K562 (cell line): Measurements from ENCODE around the gene NDST1. TPM values are rescaled to one million over a fixed set of nuclear protein-coding genes. Genes with fewer than 3 reads are reported as not detected.
A peak's percentile ranks its signal among the peaks of the same experiment; 100 is the strongest.

Source experiments
- ATAC-seq: fragments of 200-7000 bp; cut with Tn5 transposase; 3 replicates; pipeline ENCODE4 v1.9.1; 2020; ENCODE audit warnings: moderate library complexity
- BruUV-seq: library from RNA; stranded (reverse); fragments of 400-500 nt; replicated peaks from 2 replicates; lab custom pipeline; 2021; lab: Mats Ljungman, UMichigan
- CTCF ChIA-PET: fragments of 300-600 bp; formaldehyde crosslinking; extraction: SDS; loops from one replicate; lab custom pipeline; 2021; ENCODE audit warnings: low intra/inter-chr PET ratio; lab: Yijun Ruan, JAX
- POLR2A ChIA-PET: fragments of 300-600, 350-650 bp; sonication (Branson Sonifier 250); formaldehyde crosslinking; extraction: SDS; loops from one replicate; lab custom pipeline; 2021; ENCODE audit warnings: antibody characterized with exemption, inconsistent platforms; lab: Yijun Ruan, JAX
- DNase-seq, 4 experiments: peaks; one replicate each; pipeline versions ENCODE4 v3.0.0 to v3.0.0-alpha.2; 2011 to 2018; ENCODE audit warnings: low spot score in 3 of 4, mixed read lengths in 3 of 4; ENCODE audit errors: extremely low read depth in 1 of 4
- FAIRE-seq: peaks from 2 replicates; lab custom pipeline; 2011; peaks lifted over from hg19 to GRCh38; lab: Jason Lieb, UNC
- H2AFZ ChIP-seq: 2 replicates; pipeline ENCODE4 v1.6.0; 2011; ENCODE audit warnings: low read depth, low read length, control low read depth, inconsistent platforms
- H3K27ac ChIP-seq: fragments of 200-600 bp; 3 replicates; pipeline ENCODE4 v1.8.0; 2011; ENCODE audit warnings: low read depth, mild to moderate bottlenecking, control low read depth, inconsistent platforms, low read length, moderate library complexity, mixed read lengths; ENCODE audit errors: extremely low read depth
- H3K27me3 ChIP-seq, 2 experiments: fragments of 300-600 bp in 1 of 2; 2 replicates in 1 of 2; 3 replicates in 1 of 2; pipeline versions ENCODE4 v1.6.0 to v1.8.0; 2011; ENCODE audit warnings: inconsistent platforms in 2 of 2, low read length in 2 of 2, mild to moderate bottlenecking in 1 of 2, mixed read lengths in 1 of 2, moderate library complexity in 1 of 2; ENCODE audit not compliant: control insufficient read depth in 2 of 2, insufficient read depth in 2 of 2
- H3K36me3 ChIP-seq: fragments of 300-600 bp; 3 replicates; pipeline ENCODE4 v1.8.0; 2011; ENCODE audit warnings: mild to moderate bottlenecking, low read length, inconsistent platforms; ENCODE audit not compliant: control insufficient read depth, insufficient read depth
- H3K4me1 ChIP-seq, 2 experiments: fragments of 200-600 bp in 1 of 2; replicated peaks in 1 of 2; 2 replicates in 1 of 2; 3 replicates in 1 of 2; pipeline versions ENCODE4 v1.5.1 to v1.8.0; 2011; ENCODE audit warnings: inconsistent platforms in 2 of 2, low read length in 2 of 2, mild to moderate bottlenecking in 1 of 2, mixed read lengths in 1 of 2, moderate library complexity in 1 of 2; ENCODE audit not compliant: control insufficient read depth in 2 of 2, insufficient read depth in 2 of 2
- H3K4me2 ChIP-seq: 2 replicates; pipeline ENCODE4 v1.6.1; 2011; ENCODE audit warnings: low read length, control low read depth, inconsistent platforms, mixed read lengths; ENCODE audit not compliant: insufficient read depth
- H3K4me3 ChIP-seq: fragments of 200-600 bp; sonication (generic), shearing (Covaris generic); 2 replicates; pipeline ENCODE4 v1.5.1; 2016; ENCODE audit warnings: control low read depth, inconsistent platforms
- H3K79me2 ChIP-seq: fragments of 200-600 bp; 3 replicates; pipeline ENCODE4 v1.8.0; 2011; ENCODE audit warnings: low read length, inconsistent platforms; ENCODE audit not compliant: control insufficient read depth, insufficient read depth
- H3K9ac ChIP-seq, 2 experiments: 2 replicates each; pipeline versions ENCODE4 v1.6.0 to v1.6.1; 2011; ENCODE audit warnings: low read depth in 2 of 2, low read length in 2 of 2, control low read depth in 1 of 2, inconsistent platforms in 1 of 2, mild to moderate bottlenecking in 1 of 2, mixed read lengths in 1 of 2; ENCODE audit not compliant: insufficient read depth in 1 of 2
- H3K9me1 ChIP-seq: one replicate; pipeline ENCODE4 v1.6.0; 2011; ENCODE audit warnings: inconsistent platforms, mild to moderate bottlenecking, low read length, moderate library complexity; ENCODE audit not compliant: control insufficient read depth, insufficient read depth
- H3K9me3 ChIP-seq: replicated peaks from 2 replicates; pipeline ENCODE4 v1.5.1; 2011; ENCODE audit warnings: low read depth, low read length, inconsistent platforms; ENCODE audit not compliant: control insufficient read depth, insufficient read depth
- H4K20me1 ChIP-seq: replicated peaks from 2 replicates; pipeline ENCODE4 v1.6.1; 2011; ENCODE audit warnings: low read length, inconsistent platforms, mixed read lengths; ENCODE audit not compliant: control insufficient read depth, insufficient read depth
- CBFA2T2 ChIP-seq: fragments of 450-650 bp; conservative IDR thresholded peaks from 2 replicates; pipeline ENCODE4 v1.6.1; 2017; ENCODE audit warnings: mild to moderate bottlenecking
- CREBBP ChIP-seq: IDR thresholded peaks from one replicate; pipeline ENCODE4 v1.6.1; 2012; ENCODE audit warnings: low read depth, mild to moderate bottlenecking, control low read depth, inconsistent platforms, low read length
- HMG20A ChIP-seq: fragments of 450-650 bp; formaldehyde crosslinking; conservative IDR thresholded peaks from 2 replicates; pipeline ENCODE4 v1.4.0; 2020; ENCODE audit warnings: mild to moderate bottlenecking, mixed read lengths
- RAD51 ChIP-seq: fragments of 450-650 bp; IDR thresholded peaks from 2 replicates; pipeline ENCODE4 v1.7.1; 2016; ENCODE audit warnings: low read depth, mild to moderate bottlenecking, borderline replicate concordance
- SREBF1 ChIP-seq: fragments of 150-350 bp; IDR thresholded peaks from 2 replicates; pipeline ENCODE4 v1.6.1; 2014; ENCODE audit warnings: antibody characterized with exemption, low read depth, low read length, borderline replicate concordance
- TFE3 ChIP-seq: fragments of 450-650 bp; formaldehyde crosslinking; IDR thresholded peaks from 2 replicates; pipeline ENCODE4 v1.4.0; 2020; ENCODE audit warnings: mild to moderate bottlenecking, mixed read lengths
- TOE1 ChIP-seq, 2 experiments: fragments of 450-650 bp in 1 of 2; sonication (generic) in 1 of 2; formaldehyde crosslinking in 1 of 2; IDR thresholded peaks; 2 replicates each; pipeline versions ENCODE4 v1.7.1 to v1.8.0; 2016 to 2022; ENCODE audit warnings: borderline replicate concordance in 2 of 2, mild to moderate bottlenecking in 2 of 2, antibody characterized with exemption in 1 of 2, inconsistent platforms in 1 of 2, low read depth in 1 of 2, missing genetic modification reagents in 1 of 2, moderate library complexity in 1 of 2
- ZNF3 ChIP-seq: fragments of 250-450 bp; sonication (Bioruptor Pico); IDR thresholded peaks from 2 replicates; pipeline ENCODE4 v1.5.0; 2021; ENCODE audit warnings: mild to moderate bottlenecking, moderate library complexity
- ZNF398 ChIP-seq: fragments of 250-450 bp; sonication (Bioruptor Pico); IDR thresholded peaks from 2 replicates; pipeline ENCODE4 v1.8.0; 2021; ENCODE audit warnings: moderate library complexity, mild to moderate bottlenecking, inconsistent platforms
- WGBS: fragments of 100-300 bp; shearing (Covaris generic); methylation state at CpG from one replicate; pipeline ENCODE4 v1.1.6; 2016; ENCODE audit warnings: low coverage, mixed read lengths; ENCODE audit not compliant: insufficient coverage; ENCODE audit errors: missing lambda C conversion rate; 5-methylcytosine and 5-hydroxymethylcytosine counted together
- in situ Hi-C: fragments of 300-500 bp; cut with MboI; formaldehyde crosslinking; loops from 4 replicates; pipeline ENCODE4 v1.15.0; 2018; ENCODE audit warnings: inconsistent platforms, mixed read lengths
- intact Hi-C: fragments of 100-400 bp; cut with micrococcal nuclease; formaldehyde crosslinking; loops from 2 replicates; pipeline ENCODE4 v1.14.2; 2022
- polyA plus RNA-seq, 8 experiments: library from polyadenylated mRNA; depleted of rRNA in 4 of 8; stranded (reverse) in 5 of 8; unstranded in 3 of 8; fragments of >200 nt; fragmentation: Nextera tagmentation in 2 of 8; fragmentation: Illumina TruSeq in 1 of 8; extraction: Ambion mirVana in 2 of 8; extraction: Trizol in 1 of 8; gene quantifications; 2 replicates each; pipeline versions ENCODE4 v1.2.1 to v1.2.3, GENCODE V29; 2011 to 2014; ENCODE audit warnings: inconsistent platforms in 1 of 8, missing spikeins in 1 of 8
- total RNA-seq, 7 experiments: library from RNA; depleted of rRNA in 6 of 7; stranded (reverse); fragments of >200 nt in 6 of 7; fragmentation: Illumina TruSeq in 2 of 7; extraction: Trizol in 2 of 7; gene quantifications; 2 replicates each; pipeline versions ENCODE4 v1.2.1 to v1.2.3, GENCODE V29; 2011 to 2021; ENCODE audit warnings: low replicate concordance in 1 of 7
- TF ChIP-seq, protein P1 (sequence below): sonication (generic); formaldehyde crosslinking; IDR thresholded peaks from 2 replicates; pipeline ENCODE4 v1.9.0; 2022; ENCODE audit warnings: mild to moderate bottlenecking, missing genetic modification reagents
- TF ChIP-seq, protein P2 (sequence below): sonication (generic); formaldehyde crosslinking; IDR thresholded peaks from 2 replicates; pipeline ENCODE4 v1.5.0; 2020; ENCODE audit warnings: missing genetic modification reagents

The NDST1 gene
- total and polyA plus RNA-seq, 9 of the 15 experiments (the other 6 are each of a cell fraction or from before 2014, with no cell fraction given), result 0.38 to 47.9 (median 9.9) TPM

- peaks cover 18 to 58% of the 10 kb centered on the region in 2 experiments for H3K27me3 ChIP-seq
- no peak overlapping the region for H3K9ac ChIP-seq
- H2AFZ ChIP-seq, result no peak overlapping the region
- CTCF ChIA-PET, result no interaction called here
- WGBS, result 21% methylated on average over 10 of the region's 12 CpGs
- DNase-seq, result no peak
- BruUV-seq, result no TSS peak
- in situ Hi-C loops, result no loop called here
- H3K4me3 ChIP-seq, result no peak overlapping the region
- H3K4me2 ChIP-seq, result no peak overlapping the region
- H3K36me3 ChIP-seq, result no peaks in the 10 kb centered on the region
- FAIRE-seq, result no peak
- intact Hi-C loops, result no loop called here
- TF ChIP-seq ZNF398 (CRISPR knock-in tag) (no peak), SREBF1 (no peak), CREBBP (no peak), TOE1 (IDR thresholded peaks at IDR 0.05; ENCODE audit: borderline replicate concordance) (peak; percentile 63; the same call in 1 of the 2 replicates), TOE1 (CRISPR knock-in tag; IDR thresholded peaks at IDR 0.05; ENCODE audit: borderline replicate concordance, low read depth) (no peak), ZNF3 (CRISPR knock-in tag) (no peak), CBFA2T2 (peak; percentile 20; the same call in 1 of the 2 replicates), HMG20A (CRISPR knock-in tag) (no peak), RAD51 (peak; percentile 56; the same call in 1 of the 2 replicates), TFE3 (CRISPR knock-in tag) (peak; percentile 84)
- TF ChIP-seq, protein P1, sequence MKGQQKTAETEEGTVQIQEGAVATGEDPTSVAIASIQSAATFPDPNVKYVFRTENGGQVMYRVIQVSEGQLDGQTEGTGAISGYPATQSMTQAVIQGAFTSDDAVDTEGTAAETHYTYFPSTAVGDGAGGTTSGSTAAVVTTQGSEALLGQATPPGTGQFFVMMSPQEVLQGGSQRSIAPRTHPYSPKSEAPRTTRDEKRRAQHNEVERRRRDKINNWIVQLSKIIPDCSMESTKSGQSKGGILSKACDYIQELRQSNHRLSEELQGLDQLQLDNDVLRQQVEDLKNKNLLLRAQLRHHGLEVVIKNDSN (CRISPR knock-in tag), result peak; percentile 60
- TF ChIP-seq, protein P2, sequence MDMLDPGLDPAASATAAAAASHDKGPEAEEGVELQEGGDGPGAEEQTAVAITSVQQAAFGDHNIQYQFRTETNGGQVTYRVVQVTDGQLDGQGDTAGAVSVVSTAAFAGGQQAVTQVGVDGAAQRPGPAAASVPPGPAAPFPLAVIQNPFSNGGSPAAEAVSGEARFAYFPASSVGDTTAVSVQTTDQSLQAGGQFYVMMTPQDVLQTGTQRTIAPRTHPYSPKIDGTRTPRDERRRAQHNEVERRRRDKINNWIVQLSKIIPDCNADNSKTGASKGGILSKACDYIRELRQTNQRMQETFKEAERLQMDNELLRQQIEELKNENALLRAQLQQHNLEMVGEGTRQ, result 0 out of 2 replicates have a peak, but pooled peaks have one; percentile 38
- no peak overlapping the region for H3K27ac ChIP-seq
- POLR2A ChIA-PET, result interaction anchor here (0.6 kb wide), 1 partner anchor 102 kb away, joined by 3 read pairs; the partner anchor contains the start of gene RBM22
- no peaks in the 10 kb centered on the region for H3K9me1 ChIP-seq
- no peaks in the 10 kb centered on the region for H3K9me3 ChIP-seq
- H3K79me2 ChIP-seq, result no peaks in the 10 kb centered on the region
- peaks cover 8% of the 10 kb centered on the region for H4K20me1 ChIP-seq
- ATAC-seq, result no peak
- peaks cover 11 to 13% of the 10 kb centered on the region in 2 experiments; a peak in 4 of 5 replicates for H3K4me1 ChIP-seq
These were observed 90.9 kb downstream of the NDST1 start for GRCh38 chr5:150598821-150599273.
